HG02642 (cell line): Measurements from ENCODE around the gene FAM3B.
"Not testable (repeated sequence)": the region's sequence is repeated elsewhere in the genome, so short reads cannot be mapped to it uniquely, and the experiment has no call there.

Experiments
- ATAC-seq: cut with Tn5 transposase; IDR thresholded peaks from one replicate; pipeline ENCODE4 v1.9.1; 2021; ENCODE audit warnings: mild to moderate bottlenecking; ENCODE audit not compliant: unreplicated experiment, poor library complexity

The FAM3B gene

DNA sequence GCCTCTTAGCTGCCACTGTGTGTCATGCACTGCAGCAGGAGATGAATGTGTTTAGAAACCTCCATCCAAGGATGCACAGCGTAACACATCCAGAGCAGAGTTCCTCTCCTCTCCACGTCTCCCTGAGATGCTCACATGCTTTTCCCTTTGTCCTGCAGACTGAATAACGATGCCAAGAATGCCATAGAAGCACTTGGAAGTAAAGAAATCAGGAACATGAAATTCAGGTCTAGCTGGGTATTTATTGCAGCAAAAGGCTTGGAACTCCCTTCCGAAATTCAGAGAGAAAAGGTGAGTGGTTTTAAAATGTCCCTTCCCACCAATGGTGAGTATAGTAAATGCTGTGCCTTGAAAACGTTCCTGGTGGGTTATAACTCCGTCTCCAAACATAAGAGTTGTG, 31.8 kb downstream of the FAM3B start:
- ATAC-seq = no peak

DNA sequence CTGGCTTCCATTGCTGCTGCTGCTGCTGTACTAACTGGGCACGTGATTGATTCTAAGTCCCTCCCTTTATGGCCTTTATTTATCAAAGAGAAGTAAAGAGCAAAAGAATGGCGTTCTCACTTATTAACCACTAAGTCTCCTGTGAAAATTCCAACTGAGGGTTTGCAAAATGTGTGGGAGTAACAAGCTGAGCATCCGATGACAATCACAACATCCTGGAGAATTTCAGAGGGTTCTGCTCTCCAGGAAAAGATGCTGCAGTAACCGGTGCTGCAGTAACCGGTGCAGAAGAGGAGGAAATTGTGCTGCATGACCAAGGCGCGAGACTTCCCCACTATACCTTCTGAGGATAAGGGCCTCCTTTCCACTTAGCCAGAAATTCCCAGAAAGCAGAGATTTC, 32.5 kb downstream of the FAM3B start:
- ATAC-seq = no peak

DNA sequence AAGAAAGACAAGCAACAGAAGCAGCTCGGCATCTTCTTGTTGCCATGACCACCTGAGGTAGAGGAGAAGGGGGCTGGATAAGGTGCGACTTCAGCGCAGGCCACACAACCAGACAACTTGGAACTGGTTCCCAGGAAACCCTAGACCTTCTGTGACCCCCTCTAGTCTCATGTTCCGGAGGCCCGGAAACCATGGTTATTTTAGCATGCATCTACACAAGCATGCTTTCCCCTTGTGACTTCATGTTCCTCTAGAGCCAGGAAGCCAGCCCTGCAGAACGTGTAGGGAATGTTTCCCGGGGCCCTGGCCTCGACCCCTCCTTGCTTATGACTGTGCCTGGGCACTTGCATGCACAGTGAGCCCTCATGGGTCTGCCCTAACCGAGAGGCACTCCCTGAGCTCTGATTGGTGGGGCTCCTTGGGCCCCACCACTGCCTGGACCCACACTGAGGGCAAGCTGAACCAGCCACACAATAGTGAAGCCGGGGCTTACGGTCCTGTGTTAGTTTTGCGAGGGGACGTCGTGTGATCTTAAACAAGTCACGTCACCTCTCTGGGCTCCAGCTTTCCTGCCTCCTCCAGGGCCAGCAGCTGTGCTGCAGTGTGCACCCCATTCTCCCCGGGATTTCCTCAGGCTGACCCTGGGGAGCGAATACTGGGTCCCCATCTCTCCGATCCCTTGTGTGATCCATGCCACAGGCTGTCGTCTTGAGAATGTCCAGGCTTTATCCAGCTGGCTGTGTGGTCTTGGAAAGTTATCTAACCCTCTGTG, 33.2 kb downstream of the FAM3B start:
- no peak for ATAC-seq

DNA sequence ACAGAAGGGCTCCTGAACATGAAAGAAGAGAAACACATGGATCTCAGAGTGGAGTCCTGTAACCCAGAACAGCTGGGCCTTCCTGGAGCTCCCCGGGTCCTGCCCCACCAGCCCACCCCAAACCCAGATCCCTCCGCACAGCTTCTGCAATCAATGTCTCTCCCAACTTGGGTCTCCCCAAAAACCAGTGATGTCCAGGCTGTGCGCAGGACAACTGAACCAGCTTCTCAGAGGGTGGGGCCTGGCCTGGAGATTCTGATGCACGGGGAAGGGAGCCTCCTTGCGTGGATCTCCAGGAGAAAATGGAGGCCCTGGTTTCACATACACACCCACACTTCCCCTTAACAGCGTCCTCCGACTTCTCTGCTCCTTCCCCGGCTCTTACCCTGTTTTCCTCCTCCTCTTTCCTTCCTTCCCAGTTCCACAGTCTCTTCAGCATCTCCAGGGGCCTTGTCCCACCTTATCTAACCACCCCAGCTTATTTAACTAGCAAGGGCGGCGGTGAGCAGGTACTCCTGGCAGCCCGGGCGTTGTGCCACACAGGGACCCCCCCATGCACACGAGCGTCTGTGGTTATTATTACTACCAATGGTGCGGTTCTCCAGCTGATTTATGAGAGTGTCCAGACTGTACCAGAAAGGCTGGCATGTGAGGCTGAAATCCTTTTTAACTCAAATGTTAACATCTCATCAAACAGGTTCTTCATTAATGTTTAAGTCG, 34.0 kb downstream of the FAM3B start:
- no peak for ATAC-seq

DNA sequence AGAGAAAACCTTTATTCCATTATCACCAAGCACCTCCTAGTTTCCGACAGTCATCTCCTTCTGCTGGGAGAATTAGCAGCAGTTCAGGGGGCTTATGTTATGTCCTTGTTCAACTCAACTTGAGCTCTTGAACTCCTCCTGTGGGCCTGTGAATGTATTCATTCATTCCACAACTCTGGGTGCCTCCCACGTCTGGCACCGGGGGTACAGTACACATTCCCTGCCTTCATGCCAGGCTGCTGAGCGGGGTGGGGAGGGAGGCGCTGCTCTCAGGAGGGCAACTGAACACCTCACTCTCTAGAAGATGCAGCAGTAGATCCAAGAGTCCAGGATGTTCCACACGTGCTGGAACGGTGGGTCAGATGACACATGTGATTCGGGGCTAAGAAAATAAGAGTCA, 40.9 kb downstream of the FAM3B start:
- ATAC-seq = no peak

DNA sequence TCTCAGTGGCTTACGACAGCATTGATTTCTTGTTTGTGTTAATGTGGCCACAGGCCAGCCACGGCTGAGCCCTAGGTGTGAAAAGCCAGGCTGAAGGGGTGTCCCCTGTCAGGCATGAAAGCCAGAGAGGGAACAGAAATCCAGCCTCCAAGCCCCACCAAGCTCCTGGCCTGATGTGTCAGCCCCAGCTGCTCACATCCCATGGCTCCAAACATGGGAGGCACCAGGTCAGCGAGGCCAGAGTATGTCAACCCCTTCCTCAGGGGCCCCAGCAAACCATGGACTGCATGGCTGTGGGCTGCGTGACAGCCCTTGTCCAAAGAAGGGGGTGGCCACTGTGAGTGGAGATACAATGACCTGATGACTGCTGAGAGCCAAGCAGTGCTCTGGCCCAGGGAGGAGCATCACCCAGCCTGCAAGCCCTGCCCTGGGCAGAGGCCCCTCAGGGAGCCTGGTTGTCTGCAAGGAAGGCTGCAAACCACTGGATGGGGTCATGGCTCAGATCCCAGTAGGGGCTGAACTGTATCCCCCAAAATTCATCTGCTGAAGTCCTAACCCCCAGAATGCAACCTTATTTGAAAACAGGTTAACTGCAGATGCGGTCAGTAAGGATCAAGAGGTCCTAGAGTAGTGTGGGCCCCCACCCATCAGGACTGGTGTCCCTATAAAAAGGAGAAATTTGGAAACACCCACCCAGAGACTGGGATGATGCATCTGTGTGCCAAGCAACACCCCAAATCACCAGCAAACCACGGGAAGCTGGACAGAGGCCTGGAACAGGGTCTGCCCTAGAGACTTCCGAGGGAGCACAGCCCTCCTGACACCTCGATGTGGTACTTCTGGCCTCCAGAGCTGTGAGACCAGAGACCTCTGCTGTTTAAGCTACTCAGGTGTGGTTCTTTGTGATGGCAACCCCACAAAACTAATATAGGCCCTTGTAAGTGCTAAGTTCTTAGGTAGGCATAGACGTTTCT, 41.9 kb downstream of the FAM3B start:
- ATAC-seq = no peak

DNA sequence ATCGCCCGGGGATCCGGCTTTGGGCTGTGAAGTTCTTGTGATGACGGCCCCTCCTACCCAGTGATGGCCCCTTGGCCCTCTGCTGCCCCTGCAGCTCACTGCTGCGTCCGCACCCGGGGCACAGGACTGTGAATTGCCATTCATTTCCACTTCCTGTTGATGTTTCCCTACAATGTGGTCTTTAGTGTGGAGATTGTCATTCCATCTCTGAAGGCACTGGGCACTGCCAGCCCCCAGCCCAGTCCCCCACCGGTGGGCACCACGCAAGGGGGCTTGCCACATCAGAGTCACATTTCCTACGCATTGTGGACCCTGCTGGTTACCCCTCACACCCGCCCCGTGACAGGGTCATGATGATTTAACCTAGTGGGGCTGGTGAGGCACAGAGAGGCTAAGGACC, 42.7 kb downstream of the FAM3B start:
- no peak for ATAC-seq

DNA sequence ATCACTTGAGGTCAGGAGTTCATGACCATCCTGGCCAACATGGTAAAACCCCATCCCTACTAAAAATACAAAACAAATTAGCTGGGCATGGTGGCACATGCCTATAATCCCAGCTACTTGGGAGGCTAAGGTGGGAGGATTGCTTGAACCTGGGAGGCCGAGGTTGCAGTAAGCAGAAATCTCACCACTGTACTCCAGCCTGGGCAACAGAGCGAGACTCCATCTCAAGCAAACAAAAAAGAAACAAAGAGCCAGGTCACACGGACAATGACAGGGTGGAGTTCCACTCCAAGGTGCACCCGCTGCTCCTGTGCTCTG, 43.1 kb downstream of the FAM3B start:
- ATAC-seq = not testable (repeated sequence)

DNA sequence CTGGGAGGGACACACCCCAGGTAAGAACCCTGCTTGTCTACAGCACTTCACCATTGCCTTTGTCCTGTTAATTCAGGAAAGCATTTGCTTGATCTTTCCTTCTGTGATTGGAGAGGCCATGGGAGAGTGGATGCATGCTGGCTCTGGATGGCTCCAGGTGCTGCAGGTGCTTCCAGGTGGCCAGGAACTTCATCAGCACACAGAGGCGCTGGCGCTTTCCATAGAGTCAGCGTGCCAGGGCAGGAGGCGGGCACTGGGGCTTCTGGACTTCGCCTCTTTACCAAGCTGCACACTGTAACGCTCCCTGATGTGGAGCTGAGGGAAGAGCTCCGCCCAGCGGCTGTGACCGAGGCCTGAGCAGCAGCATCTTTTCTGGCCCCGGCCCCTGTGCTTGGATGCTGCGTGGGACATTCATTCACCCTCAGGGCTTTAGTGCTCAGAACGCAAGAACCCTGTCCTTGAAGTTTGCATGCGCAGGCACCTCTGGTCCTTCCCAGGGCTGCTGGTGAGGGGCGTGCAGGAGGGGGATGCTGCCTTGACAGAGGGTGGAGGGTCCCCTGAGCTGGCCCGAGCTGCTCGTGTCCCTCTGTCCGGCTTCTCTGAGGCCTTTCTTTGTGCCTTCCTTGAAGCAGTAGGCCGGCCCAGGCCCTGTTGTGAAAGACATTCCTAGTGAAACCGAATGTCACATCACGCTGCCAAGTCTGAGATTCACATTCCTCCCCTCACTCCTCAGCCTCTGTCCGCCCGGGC, 43.6 kb downstream of the FAM3B start:
- ATAC-seq = no peak

DNA sequence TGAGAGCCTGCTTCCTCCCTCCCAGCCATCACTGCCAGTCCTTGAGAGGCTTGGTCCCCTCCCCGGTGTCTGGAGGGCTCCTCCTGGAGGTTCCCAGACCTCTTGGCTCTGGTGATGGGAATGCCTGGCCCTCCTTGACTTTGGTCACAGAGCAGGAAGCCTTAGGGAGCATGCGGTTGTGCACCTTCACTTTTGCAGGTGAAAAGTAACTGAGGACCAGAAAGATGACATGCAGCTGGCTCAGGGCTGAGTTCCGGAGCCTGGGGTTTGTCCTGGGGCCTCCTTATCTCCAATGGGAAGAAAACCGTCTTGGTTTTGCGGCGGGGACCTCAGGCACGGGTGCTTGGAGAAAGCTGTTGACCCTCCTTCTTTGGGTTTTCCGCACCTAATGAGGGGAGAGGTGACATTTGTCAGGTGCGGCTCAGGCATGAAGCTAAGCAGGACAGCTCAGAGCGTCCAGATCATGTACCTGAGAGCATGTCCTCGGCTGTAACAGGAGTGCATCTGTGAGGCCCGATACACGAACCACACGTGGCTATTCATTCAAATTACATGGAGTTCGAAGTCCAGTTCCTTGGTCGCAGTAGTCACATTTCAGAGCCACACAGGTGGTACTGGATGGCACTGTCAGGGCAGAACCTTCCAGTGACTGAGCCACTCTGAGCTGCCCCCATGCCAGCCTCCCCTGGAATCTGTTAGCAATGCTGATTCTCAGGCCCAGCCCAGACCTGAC, 44.6 kb downstream of the FAM3B start:
- no peak for ATAC-seq

DNA sequence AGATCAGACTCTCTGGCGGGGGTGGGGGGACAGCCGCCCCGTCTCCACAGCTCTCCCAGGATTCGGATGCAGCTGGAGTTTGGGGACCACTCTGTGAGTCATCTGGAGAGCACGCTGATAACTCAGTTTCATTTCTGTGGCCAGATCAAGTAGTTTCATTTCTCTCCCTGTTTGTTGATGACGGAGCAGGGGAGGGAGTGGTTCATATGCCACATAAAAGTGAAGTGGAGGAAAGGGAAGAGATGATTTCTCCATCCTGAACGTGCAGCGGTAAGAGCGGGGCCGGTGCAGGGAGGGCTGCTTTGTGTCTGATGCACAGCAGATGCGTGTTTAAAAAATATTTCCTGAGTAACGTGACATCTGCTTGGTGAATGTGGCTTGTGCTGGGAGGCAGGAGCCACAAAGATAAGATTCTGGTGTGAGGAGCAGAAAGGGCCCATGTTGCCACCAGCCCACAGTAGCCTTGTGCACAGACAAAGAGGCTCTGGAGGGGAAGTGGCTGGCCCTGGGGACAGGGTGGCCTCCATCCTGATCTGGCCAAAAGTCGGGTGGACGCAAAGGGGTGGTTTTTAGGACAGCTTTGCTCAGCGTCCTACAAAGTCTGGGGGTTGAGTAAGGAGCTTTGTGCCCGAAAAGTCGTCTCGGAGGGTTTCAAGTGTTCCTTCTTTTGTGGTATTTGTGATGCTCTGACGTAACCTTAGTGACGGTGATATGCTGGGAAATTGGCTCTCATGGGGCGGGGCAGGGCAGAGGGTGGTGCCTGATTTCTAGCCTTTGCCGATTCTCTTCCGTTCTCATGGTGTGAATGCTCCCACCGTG, 45.4 kb downstream of the FAM3B start, which contains the start of gene MX2:
Gene MX2, plus strand, starts transcription at position 242 of the 819 bp plus-strand sequence. CDS start 14,880 bp downstream, outside the sequence.
- ATAC-seq = peak; percentile 56

DNA sequence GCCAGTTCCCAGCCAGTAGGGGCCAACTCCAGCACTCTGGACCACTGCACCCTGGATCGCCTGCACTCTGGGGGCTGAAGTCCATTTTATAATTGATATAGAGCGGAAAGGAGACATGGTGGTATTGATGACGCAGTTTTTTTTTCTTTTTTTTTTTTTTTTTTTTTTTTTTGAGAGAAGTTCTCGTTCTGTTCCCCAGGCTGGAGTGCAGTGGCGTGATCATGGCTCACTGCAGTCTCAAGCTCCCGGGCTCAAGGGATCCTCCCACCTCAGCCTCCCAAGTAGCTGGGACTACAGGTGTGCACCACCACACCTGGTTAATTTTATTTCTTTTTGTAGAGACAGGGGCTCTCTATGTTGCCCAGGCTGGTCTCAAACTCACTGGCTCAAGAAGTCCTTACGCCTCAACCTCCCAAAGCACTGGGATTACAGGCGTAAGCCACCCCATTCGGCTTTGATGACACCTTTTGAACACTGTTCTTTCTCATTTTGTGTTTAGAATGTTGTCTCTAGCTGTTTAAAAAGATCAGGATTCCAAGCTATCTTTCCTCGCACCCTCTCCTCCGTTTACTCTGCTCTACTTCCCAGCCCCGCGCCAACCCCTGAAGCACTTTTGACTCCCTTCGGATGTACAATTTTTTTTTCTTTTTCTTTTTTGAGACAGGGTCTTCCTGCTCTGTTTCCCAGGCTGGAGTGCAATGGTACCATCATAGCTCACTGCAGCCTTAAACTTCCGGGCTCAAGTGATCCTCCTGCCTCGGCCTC, 46.2 kb downstream of the FAM3B start:
- ATAC-seq = no peak

DNA sequence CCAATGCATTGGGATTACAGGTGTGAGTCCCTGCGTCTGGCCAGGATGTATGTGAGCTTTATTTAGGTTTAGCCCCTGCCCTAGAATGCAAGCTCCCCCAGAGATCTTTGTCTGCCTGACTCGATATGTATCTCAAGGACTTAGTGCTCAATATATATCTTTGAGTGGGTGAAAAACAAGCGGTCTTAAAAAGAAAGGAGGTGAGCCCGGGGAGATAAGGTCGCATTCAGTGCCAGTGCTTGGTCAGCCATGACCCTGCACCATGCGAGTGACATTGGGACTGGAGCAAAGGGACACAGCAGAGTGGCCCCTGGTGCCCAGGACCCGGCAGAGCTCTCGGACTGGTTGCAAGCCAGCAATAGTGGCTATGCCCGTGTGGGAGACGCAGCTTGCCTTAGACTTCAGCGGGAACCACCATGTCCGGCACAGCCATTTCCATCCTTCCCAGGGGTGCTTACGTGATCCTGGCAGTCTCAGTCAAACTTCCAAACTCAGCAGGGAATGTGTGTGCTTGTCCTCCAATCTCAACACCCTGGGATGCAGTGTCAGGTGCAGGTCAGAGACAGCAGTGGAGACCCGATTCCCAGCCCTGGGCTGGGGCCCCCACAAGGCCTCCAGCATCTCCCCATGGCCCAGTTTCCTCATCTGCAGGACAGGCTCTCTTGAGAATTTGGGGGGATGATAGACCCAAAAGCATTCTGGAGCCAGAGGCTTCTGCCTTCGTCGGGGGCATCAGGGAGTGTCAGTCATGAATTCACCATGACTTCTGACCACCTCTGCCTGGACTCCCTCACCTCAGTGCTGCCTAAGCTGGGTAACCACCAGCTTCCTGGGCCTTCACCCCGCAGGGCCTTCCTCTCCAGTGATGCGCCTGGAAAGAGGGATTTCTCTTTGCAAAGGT, 47.0 kb downstream of the FAM3B start:
- no peak for ATAC-seq

DNA sequence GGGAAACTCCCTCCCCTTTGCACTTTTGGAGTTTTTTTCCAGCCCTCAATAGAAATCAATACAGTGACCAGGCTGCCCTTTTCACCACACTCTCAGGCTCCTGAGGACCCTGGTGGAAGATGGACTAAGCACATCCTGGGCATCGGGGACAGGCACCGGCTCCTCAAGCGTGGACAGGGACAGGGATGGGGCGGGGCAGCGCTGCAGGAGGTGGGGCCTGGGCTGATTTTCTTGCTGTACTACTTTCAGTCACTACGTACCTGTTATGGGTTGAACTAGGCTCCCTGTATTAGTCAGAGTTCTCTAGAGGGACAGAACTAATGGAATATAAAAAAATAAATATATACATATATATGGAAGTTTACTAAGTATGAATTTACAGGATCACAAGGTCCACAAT, 47.7 kb downstream of the FAM3B start:
- ATAC-seq = no peak

DNA sequence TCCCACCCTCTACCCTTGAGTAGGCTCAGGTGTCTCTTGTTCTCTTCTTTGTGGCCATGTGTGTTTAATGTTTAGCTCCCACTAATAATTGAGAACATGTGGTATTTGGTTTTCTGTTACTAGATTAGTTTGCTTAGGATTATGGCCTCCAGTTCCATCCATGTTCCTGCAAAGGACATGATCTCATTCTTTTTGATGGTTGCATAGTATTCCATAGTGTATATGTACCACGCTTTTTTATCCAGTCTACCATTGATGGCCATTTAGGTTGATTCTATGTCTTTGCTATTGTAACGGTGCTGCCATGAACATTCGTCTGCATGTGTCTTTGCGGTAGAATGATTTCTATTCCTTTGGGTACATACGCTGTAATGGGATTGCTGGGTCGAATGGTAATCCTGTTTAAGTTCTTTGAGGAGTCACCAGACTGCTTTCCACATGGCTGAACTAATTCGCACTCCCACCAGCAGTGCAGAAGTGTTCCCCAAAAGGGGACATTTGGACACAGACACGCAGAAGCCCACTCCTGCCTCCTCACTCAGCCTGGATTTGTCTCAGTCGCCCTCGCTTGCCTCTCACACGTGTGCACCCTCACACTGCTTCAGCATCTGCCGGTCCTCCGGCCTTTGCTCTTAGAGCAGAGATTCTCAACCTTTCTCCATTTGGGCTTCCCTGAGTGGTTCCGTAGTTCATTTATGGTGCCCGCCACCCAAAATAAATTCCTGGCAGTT, 48.9 kb downstream of the FAM3B start:
- ATAC-seq = no peak

DNA sequence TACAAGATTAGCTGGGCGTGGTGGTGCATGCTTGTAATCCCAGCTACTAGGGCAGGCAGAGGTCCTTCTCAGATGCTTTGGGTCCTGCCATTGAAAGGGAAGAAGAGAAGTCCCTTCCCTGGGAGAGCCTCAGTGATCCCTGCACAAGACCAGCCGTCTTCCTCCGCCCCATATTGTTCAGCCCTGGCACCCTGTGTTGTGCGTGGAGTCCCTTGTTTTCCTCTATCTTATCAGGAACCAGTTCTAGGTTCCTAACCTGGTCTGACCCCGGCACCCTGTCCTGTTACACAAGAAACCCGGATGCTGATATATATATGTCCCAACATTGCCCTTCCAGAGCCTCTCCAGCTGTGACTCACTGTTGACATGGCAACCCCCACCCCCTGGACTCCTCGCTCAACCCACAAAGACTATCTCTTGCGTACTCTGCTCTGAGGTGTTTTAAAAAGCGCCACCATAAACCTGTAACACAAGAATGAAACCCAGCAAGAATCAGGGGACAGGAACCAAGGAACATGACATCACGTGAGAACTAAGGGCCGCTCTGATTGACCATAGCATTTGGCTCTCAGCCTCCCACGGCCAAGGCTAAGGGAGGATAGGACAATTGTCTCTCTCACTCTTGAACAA, 50.0 kb downstream of the FAM3B start:
- no peak for ATAC-seq
